Endothelial cell of umbilical vein (primary cell): ENCODE results near the gene CYGB. TPM values are rescaled to one million over a fixed set of nuclear protein-coding genes. Genes with fewer than 3 reads are reported as not detected.
A peak's percentile ranks its signal among the peaks of the same experiment; 100 is the strongest.

Experiments used
- BruUV-seq: library from RNA; stranded (reverse); fragments of 400-500 nt; replicated peaks from 2 replicates; lab custom pipeline; 2021; lab: Mats Ljungman, UMichigan
- CTCF ChIA-PET: fragments of 300-600, 350-600 bp; sonication (Branson Sonifier 250); formaldehyde crosslinking; loops from one replicate; lab custom pipeline; 2021; ENCODE audit warnings: antibody characterized with exemption, inconsistent platforms; lab: Charles Lee
- POLR2A ChIA-PET: fragments of 300-600, 350-600 bp; sonication (Branson Sonifier 250); formaldehyde crosslinking; loops from one replicate; lab custom pipeline; 2021; ENCODE audit warnings: antibody characterized with exemption, inconsistent platforms; lab: Charles Lee
- DNase-seq: peaks from one replicate; pipeline ENCODE4 v3.0.0-alpha.2; 2011; ENCODE audit warnings: low read depth, low spot score
- FAIRE-seq: peaks from 2 replicates; lab custom pipeline; 2011; peaks lifted over from hg19 to GRCh38; lab: Jason Lieb, UNC
- H2AFZ ChIP-seq: 2 replicates; pipeline ENCODE4 v1.6.0; 2012; ENCODE audit warnings: low read depth, low read length, control low read depth, inconsistent platforms
- H3K27ac ChIP-seq: 2 replicates; pipeline ENCODE4 v1.5.1; 2011; ENCODE audit warnings: low read depth, mild to moderate bottlenecking, control low read depth, low read length, moderate library complexity; ENCODE audit not compliant: insufficient read depth
- H3K27me3 ChIP-seq, 2 experiments: 2 replicates each; pipeline versions ENCODE4 v1.6.0 to v1.6.1; 2011; ENCODE audit warnings: low read length in 2 of 2, mixed read lengths in 1 of 2; ENCODE audit not compliant: control insufficient read depth in 2 of 2, insufficient read depth in 2 of 2
- H3K36me3 ChIP-seq, 2 experiments: 2 replicates in 1 of 2; 3 replicates in 1 of 2; pipeline ENCODE4 v1.5.1; 2011; ENCODE audit warnings: low read length in 2 of 2, mild to moderate bottlenecking in 1 of 2, moderate library complexity in 1 of 2; ENCODE audit not compliant: control insufficient read depth in 2 of 2, insufficient read depth in 2 of 2; ENCODE audit errors: extremely low read depth in 1 of 2
- H3K4me1 ChIP-seq: 3 replicates; pipeline ENCODE4 v1.5.1; 2011; ENCODE audit warnings: mild to moderate bottlenecking, low read length; ENCODE audit not compliant: control insufficient read depth, insufficient read depth; ENCODE audit errors: extremely low read depth
- H3K4me2 ChIP-seq: 2 replicates; pipeline ENCODE4 v1.6.1; 2011; ENCODE audit warnings: low read length, control low read depth, mixed read lengths; ENCODE audit not compliant: insufficient read depth
- H3K4me3 ChIP-seq, 3 experiments: fragments of 200-600 bp in 1 of 3; sonication (generic), shearing (Covaris generic) in 1 of 3; replicated peaks in 1 of 3; 2 replicates each; pipeline ENCODE4 v1.5.1; 2011 to 2016; ENCODE audit warnings: control low read depth in 3 of 3, low read length in 3 of 3, mild to moderate bottlenecking in 2 of 3, inconsistent platforms in 1 of 3, low read depth in 1 of 3, moderate library complexity in 1 of 3; ENCODE audit not compliant: insufficient read depth in 1 of 3
- H3K79me2 ChIP-seq: 2 replicates; pipeline ENCODE4 v1.6.0; 2012; ENCODE audit warnings: low read length, inconsistent platforms; ENCODE audit not compliant: control insufficient read depth, insufficient read depth
- H3K9ac ChIP-seq: replicated peaks from 2 replicates; pipeline ENCODE3; 2011; ENCODE audit warnings: low read length, control low read depth; ENCODE audit not compliant: insufficient read depth; ENCODE audit errors: extremely low read depth
- H3K9me1 ChIP-seq: replicated peaks from 3 replicates; pipeline ENCODE4 v1.6.0; 2011; ENCODE audit warnings: mild to moderate bottlenecking, low read length; ENCODE audit not compliant: control insufficient read depth, insufficient read depth; ENCODE audit errors: extremely low read depth
- H3K9me3 ChIP-seq: replicated peaks from 2 replicates; pipeline ENCODE4 v1.5.1; 2012; ENCODE audit warnings: low read length, inconsistent platforms; ENCODE audit not compliant: control insufficient read depth, insufficient read depth
- H4K20me1 ChIP-seq: replicated peaks from 2 replicates; pipeline ENCODE3; 2011; ENCODE audit warnings: mild to moderate bottlenecking, low read length; ENCODE audit not compliant: control insufficient read depth, insufficient read depth; ENCODE audit errors: extremely low read depth
- EZH2 ChIP-seq: IDR thresholded peaks from 2 replicates; pipeline ENCODE4 v1.6.1; 2012; ENCODE audit warnings: borderline replicate concordance, low read depth, mild to moderate bottlenecking, moderate library complexity, low read length, inconsistent platforms; ENCODE audit not compliant: severe bottlenecking
- FOS ChIP-seq: IDR thresholded peaks from 2 replicates; pipeline ENCODE4 v1.6.1; 2011; ENCODE audit warnings: mild to moderate bottlenecking, low read length, moderate library complexity, borderline replicate concordance; ENCODE audit not compliant: insufficient read depth
- POLR2A ChIP-seq: IDR thresholded peaks from 2 replicates; pipeline ENCODE4 v1.6.1; 2012; ENCODE audit warnings: low read depth, mild to moderate bottlenecking, control low read depth, low read length
- dilution Hi-C: fragments of 300-500 bp; cut with MboI; formaldehyde crosslinking; loops from one replicate; pipeline ENCODE4 v1.15.0; 2019; ENCODE audit warnings: low sequenced_read_pairs; ENCODE audit not compliant: extremely low pct_ligation_motif_present
- intact Hi-C: fragments of 100-400 bp; cut with micrococcal nuclease; formaldehyde crosslinking; loops from one replicate; pipeline ENCODE4 v1.10.0; 2022
- polyA plus RNA-seq, 4 experiments: library from polyadenylated mRNA; depleted of rRNA in 3 of 4; stranded (reverse) in 3 of 4; unstranded in 1 of 4; fragments of >200 nt; gene quantifications; 2 replicates each; pipeline versions ENCODE4 v1.2.1 to v1.2.3, GENCODE V29; 2011 to 2012; ENCODE audit warnings: missing spikeins in 1 of 4
- total RNA-seq: library from RNA; stranded (reverse); gene quantifications from 2 replicates; pipeline ENCODE4 v1.2.3, GENCODE V29; 2021
- TF ChIP-seq, protein P1 (sequence below): IDR thresholded peaks from 2 replicates; pipeline ENCODE4 v1.6.1; 2011; ENCODE audit not compliant: insufficient read depth, insufficient read length

Gene CYGB
- total and polyA plus RNA-seq, 2 donors (not counting 3 experiments of a cell fraction or from before 2014, with no cell fraction given): 0.22 to 0.91 TPM

DNA sequence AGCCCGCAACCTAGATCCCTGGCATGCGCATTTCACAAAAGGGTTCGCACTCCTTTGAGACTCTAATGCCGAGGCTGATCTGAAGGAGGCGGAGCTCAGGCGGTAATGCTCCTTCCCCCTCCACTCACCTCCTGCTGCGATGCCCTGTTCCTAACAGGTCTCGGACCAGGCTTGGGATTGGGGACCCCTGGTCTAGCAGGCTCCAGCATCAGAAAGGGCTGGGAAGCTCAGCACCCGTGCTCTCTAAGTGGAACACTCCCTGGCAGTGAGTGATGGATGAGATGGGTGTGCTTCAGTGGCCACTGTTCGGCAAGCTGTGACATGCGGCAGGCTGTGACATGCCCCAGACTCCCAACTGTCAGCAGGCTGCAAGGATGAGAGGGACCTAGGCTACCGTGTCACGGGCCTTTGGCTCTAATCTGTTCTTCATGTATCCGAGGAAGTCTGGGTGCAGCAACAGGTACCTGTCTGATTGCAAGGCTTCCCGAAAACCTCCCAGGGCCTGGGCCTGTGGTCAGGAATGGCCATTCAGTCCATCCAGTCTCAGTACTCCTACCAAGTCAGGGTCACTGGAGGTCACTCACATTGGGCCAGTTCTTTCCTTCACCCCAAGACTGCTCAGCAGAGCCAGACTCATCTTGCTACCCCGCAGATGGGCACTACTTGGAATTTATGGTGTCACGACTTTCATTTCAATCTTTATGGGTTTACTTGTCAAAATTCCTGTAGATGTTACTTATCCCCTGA is 49.4 kb upstream of the CYGB start:
- H3K27ac ChIP-seq: no peak overlapping the region
- H3K4me1 ChIP-seq: peaks cover 5% of the 10 kb centered on the region
- DNase-seq (no peak), FAIRE-seq (no peak)
- H3K9me1 ChIP-seq: no peaks in the 10 kb centered on the region
- peak; percentile 25 for TF ChIP-seq EZH2
- TF ChIP-seq FOS: no peak
- TF ChIP-seq POLR2A: no peak
- TF ChIP-seq, protein P1, sequence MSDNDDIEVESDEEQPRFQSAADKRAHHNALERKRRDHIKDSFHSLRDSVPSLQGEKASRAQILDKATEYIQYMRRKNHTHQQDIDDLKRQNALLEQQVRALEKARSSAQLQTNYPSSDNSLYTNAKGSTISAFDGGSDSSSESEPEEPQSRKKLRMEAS: no peak
- peaks cover 16 to 18% of the 10 kb centered on the region in 2 experiments for H3K27me3 ChIP-seq
- no peak overlapping the region for H3K4me2 ChIP-seq
- H3K9me3 ChIP-seq: no peaks in the 10 kb centered on the region
- no peaks in the 10 kb centered on the region for H4K20me1 ChIP-seq
- BruUV-seq: no TSS peak
- dilution Hi-C loops: no loop called here
- no peaks in the 10 kb centered on the region for H3K36me3 ChIP-seq
- POLR2A ChIA-PET: no interaction called here
- no peak overlapping the region for H2AFZ ChIP-seq
- H3K4me3 ChIP-seq: no peak overlapping the region
- H3K79me2 ChIP-seq: no peaks in the 10 kb centered on the region
- intact Hi-C loops: loop anchor here (1.0 to 5.0 kb wide), 3 partner anchors 30 to 64 kb away; no protein-coding TSS in a partner anchor
- CTCF ChIA-PET: interaction anchor here (1.0 to 3.9 kb wide), 13 partner anchors 17 to 95 kb away, joined by 3 to 32 read pairs (median 5); partner anchors contain the start of genes CYGB and PRCD
- H3K9ac ChIP-seq: no peak overlapping the region
